HS-5 (cell line): ENCODE data around the gene KDM4B.
"Not testable (repeated sequence)": the region's sequence is repeated elsewhere in the genome, so short reads cannot be mapped to it uniquely, and the experiment has no call there.

Experiments
- DNase-seq: peaks from one replicate; pipeline ENCODE4 v3.0.0-alpha.2; 2012; ENCODE audit warnings: low read depth

Gene KDM4B

GRCh38 chr19:5150902-5151741, 182.2 kb downstream of the KDM4B start:
- no peak for DNase-seq

DNA sequence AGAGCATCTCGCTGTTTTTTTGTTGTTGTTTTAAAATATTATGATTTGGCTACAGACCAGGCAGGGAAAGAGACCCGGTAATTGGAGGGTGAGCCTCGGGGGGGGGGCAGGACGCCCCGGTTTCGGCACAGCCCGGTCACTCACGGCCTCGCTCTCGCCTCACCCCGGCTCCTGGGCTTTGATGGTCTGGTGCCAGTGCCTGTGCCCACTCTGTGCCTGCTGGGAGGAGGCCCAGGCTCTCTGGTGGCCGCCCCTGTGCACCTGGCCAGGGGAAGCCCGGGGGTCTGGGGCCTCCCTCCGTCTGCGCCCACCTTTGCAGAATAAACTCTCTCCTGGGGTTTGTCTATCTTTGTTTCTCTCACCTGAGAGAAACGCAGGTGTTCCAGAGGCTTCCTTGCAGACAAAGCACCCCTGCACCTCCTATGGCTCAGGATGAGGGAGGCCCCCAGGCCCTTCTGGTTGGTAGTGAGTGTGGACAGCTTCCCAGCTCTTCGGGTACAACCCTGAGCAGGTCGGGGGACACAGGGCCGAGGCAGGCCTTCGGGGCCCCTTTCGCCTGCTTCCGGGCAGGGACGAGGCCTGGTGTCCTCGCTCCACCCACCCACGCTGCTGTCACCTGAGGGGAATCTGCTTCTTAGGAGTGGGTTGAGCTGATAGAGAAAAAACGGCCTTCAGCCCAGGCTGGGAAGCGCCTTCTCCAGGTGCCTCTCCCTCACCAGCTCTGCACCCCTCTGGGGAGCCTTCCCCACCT, 183.3 kb downstream of the KDM4B start:
- DNase-seq = no peak

GRCh38 chr19:5152767-5153532, 184.0 kb downstream of the KDM4B start:
- DNase-seq = no peak

DNA sequence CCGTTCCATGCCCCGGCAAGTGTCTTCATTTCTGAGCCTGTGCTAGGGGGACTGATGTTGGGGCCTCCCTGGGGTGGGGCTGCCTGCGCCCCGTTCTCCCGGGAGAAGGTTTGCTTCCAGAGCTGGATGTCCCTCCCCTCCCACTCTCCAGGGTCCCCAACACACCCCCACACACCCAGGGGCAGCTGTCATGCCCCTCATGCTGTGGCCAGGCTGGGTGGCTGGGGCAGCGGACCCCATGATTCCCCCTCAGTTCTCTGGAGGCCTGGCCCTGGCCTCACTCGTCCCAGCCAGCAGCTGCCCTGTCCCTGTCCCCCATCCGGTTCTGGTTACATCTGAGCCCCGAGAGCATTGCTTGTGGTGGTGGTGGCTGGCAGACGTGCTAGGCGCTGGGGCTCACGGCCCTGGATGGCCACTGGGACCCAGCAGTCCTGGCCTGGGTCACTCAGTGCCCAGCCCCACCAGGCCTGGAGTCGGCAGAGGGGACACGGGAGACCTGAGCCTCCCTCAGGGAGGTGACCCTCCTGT, 184.8 kb downstream of the KDM4B start:
- no peak for DNase-seq

GRCh38 chr19:5154129-5154798, 185.4 kb downstream of the KDM4B start:
- DNase-seq = no peak

GRCh38 chr19:5154799-5155426, 186.0 kb downstream of the KDM4B start:
- no peak for DNase-seq

- DNase-seq = no peak
Observed at GRCh38 chr19:5155586-5156210, 186.8 kb downstream of the KDM4B start.

- no peak for DNase-seq
Observed at GRCh38 chr19:5156231-5156986, 187.5 kb downstream of the KDM4B start.

DNA sequence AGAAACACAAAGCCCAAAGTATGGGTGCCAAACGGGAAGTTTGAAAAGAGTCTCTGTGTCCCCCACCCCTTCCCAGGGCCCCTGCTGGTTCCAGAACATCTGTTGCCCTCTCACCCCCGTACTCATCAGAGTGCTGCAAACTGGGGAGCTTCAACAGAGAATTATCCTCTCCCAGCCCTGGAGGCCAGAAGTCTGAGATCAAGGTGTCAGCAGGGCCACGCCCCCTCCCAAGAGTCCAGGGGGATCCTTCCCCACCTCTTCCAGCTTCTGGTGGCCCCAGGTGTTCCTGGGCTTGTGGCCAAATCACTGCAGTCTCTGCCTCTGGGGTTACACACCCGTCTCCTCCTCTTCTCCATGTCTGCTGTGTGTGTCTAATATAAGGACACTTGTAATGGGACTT, 188.3 kb downstream of the KDM4B start:
- no peak for DNase-seq

DNA sequence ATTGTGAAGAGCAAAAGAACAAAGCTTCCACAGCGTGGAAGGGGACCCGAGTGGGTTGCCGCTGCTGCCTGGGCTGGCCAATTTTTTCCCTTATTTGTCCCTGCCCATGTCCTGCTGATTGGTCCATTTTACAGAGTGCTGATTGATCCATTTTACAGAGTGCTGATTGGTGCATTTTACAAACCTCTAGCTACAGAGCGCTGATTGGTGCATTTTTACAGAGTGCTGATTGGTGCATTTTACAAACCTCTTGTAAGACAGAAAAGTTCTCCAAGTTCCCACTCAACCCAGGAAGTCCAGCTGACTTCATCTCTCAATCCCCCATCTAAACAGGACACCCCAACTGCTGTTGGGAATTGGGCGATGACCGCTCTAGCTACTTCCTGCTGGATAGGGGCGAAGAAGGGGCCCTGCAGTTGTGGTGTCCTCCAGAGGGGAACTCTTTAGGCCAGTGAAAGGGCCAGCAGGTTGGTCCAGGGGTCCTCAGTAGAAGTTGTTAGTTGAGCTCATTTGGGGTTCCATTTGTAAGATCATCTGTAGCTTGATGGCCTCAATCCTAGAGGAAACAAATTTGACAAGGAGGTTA, 189.7 kb downstream of the KDM4B start:
- not testable (repeated sequence) for DNase-seq

DNA sequence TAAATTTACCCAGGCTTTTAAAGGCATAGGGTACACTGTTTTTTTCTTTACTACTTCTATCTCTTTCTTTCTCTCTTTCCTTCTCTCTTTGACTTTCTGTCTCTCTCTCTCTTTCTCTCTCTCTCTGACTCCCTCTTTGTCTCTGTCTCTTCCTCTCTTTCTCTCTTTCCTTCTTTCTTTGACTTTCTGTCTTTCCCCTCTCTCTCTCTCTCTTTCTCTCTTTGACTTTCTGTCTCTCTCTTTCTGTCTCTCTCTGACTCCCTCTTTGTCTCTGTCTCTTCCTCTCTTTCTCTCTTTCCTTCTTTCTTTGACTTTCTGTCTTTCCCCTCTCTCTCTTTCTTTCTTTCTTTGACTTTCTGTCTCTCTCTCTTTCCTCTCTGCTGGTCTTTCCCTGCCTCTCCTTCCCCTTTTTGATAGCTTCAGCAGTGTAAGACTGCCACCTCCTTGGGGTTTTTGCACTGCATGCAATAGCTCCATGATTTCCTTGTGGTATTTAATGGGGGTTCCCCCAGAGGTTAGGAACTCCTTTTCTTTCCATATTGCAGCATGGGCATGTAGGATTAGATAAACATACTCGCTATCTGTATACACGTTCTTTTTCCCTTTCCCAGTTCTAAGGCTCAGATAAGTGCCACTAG, 191.4 kb downstream of the KDM4B start:
- not testable (repeated sequence) for DNase-seq

GRCh38 chr19:5164845-5165696, 196.2 kb downstream of the KDM4B start:
- DNase-seq = not testable (repeated sequence)

GRCh38 chr19:5165697-5166019, 196.7 kb downstream of the KDM4B start:
- DNase-seq = no peak

DNA sequence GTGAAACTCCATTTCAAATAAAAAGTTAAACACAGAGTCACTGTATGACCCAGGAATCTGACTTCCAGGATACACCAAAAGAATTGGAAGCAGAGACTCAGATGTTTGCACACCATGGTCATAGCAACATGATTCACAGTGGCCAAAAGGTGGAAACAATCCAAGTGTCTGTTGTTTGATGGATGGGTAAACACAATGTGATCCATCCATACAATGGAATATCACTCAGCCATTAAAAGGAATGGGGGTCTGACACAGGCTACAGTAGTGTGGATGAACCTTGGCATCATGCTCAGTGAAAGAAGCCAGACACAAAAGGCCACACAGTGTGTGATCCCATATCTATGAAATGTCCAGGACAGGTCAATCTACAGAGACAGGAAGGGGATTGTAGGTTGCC, 197.3 kb downstream of the KDM4B start:
- no peak for DNase-seq

DNA sequence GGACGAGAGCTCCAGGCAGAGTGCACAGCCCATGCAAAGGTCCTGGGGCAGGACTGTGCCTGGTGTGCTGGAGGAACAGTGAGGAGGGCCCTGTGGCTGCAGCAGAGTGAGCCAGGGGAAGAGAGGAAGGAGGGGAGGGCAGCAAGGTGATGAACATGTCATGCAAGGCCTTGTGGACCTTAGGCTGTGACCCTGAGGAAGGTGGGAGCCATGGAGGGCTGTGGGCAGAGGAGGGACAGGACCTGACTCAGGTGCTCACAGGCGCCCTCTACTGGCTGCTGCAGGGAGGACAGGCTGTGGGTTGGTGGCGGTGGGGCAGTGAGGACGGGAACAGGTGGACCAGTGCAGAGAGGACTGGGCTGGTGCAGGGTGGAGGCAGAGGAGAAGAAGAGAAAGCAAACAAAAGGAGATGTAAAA, 201.4 kb downstream of the KDM4B start:
- no peak for DNase-seq

DNA sequence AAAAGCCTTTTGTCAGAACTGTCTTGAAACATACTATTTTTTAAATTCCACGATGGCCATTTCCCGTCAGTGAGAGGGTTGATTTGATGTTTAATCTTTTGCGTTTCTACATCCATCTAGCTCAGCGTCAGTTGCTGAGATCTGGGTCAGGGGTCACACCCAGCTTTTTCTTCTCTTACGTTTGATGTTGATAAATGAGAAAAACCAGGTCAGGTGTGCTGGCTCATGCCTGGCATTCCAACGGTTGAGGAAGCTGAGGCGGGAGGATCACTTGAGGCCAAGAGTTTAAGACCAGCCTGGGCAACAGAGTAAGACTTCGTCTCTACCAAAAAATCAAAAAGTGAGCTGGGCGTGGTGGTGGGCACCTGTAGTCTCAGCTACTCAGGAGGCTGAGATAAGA, 202.8 kb downstream of the KDM4B start:
- DNase-seq = no peak

- peak; percentile 97 for DNase-seq
Observed at GRCh38 chr19:5172859-5173630, 204.1 kb downstream of the KDM4B start.

DNA sequence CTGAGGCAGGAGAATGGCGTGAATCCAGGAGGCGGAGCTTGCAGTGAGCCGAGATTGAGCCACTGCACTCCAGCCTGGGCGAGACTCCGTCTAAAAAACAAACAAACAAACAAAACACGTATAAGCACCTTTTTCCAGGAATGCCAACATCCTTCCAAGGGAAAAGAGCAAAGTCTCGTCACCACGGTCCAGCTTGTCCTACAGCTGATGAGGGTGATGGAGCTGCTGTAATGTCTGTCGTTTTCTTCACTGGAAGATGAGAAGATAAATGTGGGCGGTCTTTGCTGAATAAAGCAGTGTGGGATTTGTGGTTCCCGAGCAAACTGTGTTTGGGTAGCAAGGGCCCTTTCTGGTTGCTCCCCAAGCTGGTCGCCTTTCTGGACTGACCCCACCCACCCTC, 205.1 kb downstream of the KDM4B start:
- no peak for DNase-seq
